GM12878 (cell line): ENCODE measurements around the gene UAP1. TPM values are rescaled to one million over a fixed set of nuclear protein-coding genes. Genes with fewer than 3 reads are reported as not detected.
"Not testable (repeated sequence)": the region's sequence is repeated elsewhere in the genome, so short reads cannot be mapped to it uniquely, and the experiment has no call there.

Experiments used
- ATAC-seq: fragments of 200-7000 bp; cut with Tn5 transposase; 3 replicates; pipeline ENCODE4 v1.9.1; 2020; ENCODE audit warnings: mild to moderate bottlenecking, moderate library complexity
- BruUV-seq: library from RNA; stranded (reverse); fragments of 400-500 nt; replicated peaks from 2 replicates; lab custom pipeline; 2021; lab: Mats Ljungman, UMichigan
- CTCF ChIA-PET: fragments of 300-600 bp; sonication (Branson Sonifier 250); formaldehyde crosslinking; extraction: SDS; loops from one replicate; lab custom pipeline; 2021; ENCODE audit warnings: inconsistent platforms; lab: Yijun Ruan, JAX
- POLR2A ChIA-PET: fragments of 350-600 bp; formaldehyde crosslinking; extraction: SDS; loops from one replicate; lab custom pipeline; 2021; ENCODE audit warnings: inconsistent platforms; lab: Charles Lee
- RAD21 ChIA-PET: fragments of 300-600 bp; sonication (Branson Sonifier 250); formaldehyde crosslinking; loops from one replicate; lab custom pipeline; 2023; ENCODE audit warnings: antibody characterized with exemption; ENCODE audit not compliant: unreplicated experiment; lab: Charles Lee
- SMC1A ChIA-PET: fragments of 300-600 bp; sonication (Branson Sonifier 250); formaldehyde crosslinking; loops from one replicate; lab custom pipeline; 2023; ENCODE audit not compliant: unreplicated experiment, uncharacterized antibody; lab: Charles Lee
- DNase-seq: peaks from one replicate; pipeline ENCODE4 v3.0.0-alpha.2; 2011; ENCODE audit warnings: low read depth, low spot score
- FAIRE-seq: peaks from 3 replicates; lab custom pipeline; 2011; peaks lifted over from hg19 to GRCh38; lab: Jason Lieb, UNC
- H2AFZ ChIP-seq: 2 replicates; pipeline ENCODE4 v1.6.0; 2011; ENCODE audit warnings: low read depth, low read length, control low read depth; ENCODE audit not compliant: control insufficient read depth
- H3K27ac ChIP-seq: 2 replicates; pipeline ENCODE4 v1.5.1; 2011; ENCODE audit warnings: control low read depth; ENCODE audit not compliant: control insufficient read depth, insufficient read depth
- H3K27me3 ChIP-seq, 2 experiments: replicated peaks in 1 of 2; 2 replicates each; pipeline versions ENCODE4 v1.6.0 to v1.6.1; 2011; ENCODE audit warnings: low read length in 1 of 2; ENCODE audit not compliant: control insufficient read depth in 2 of 2, insufficient read depth in 2 of 2
- H3K36me3 ChIP-seq, 2 experiments: 2 replicates each; pipeline ENCODE4 v1.5.1; 2011; ENCODE audit warnings: low read length in 1 of 2; ENCODE audit not compliant: control insufficient read depth in 2 of 2, insufficient read depth in 2 of 2
- H3K4me1 ChIP-seq: 2 replicates; pipeline ENCODE4 v1.6.1; 2011; ENCODE audit warnings: mild to moderate bottlenecking, low read length, moderate library complexity, mixed read lengths; ENCODE audit not compliant: control insufficient read depth, insufficient read depth
- H3K4me2 ChIP-seq: 2 replicates; pipeline ENCODE4 v1.6.0; 2011; ENCODE audit warnings: control low read depth; ENCODE audit not compliant: control insufficient read depth, insufficient read depth
- H3K4me3 ChIP-seq: fragments of 200-600 bp; sonication (generic); 2 replicates; pipeline ENCODE4 v1.5.1; 2016
- H3K79me2 ChIP-seq: 2 replicates; pipeline ENCODE4 v1.6.0; 2011; ENCODE audit warnings: low read length; ENCODE audit not compliant: control insufficient read depth, insufficient read depth
- H3K9ac ChIP-seq: 2 replicates; pipeline ENCODE4 v1.8.0; 2011; ENCODE audit warnings: low read length, control low read depth, mixed read lengths; ENCODE audit not compliant: control insufficient read depth, insufficient read depth
- H3K9me3 ChIP-seq: replicated peaks from 3 replicates; pipeline ENCODE4 v1.5.1; 2011; ENCODE audit warnings: mild to moderate bottlenecking, low read length; ENCODE audit not compliant: control insufficient read depth, insufficient read depth
- H4K20me1 ChIP-seq: 2 replicates; pipeline ENCODE4 v1.6.0; 2011; ENCODE audit not compliant: control insufficient read depth, insufficient read depth
- ASH2L ChIP-seq: fragments of 300-600, 200-600 bp; sonication (generic); IDR thresholded peaks from 2 replicates; pipeline ENCODE4 v1.6.1; 2017; ENCODE audit warnings: low read depth, mild to moderate bottlenecking, borderline replicate concordance
- MEF2B ChIP-seq: fragments of 450-650 bp; IDR thresholded peaks from 2 replicates; pipeline ENCODE4 v1.6.1; 2018; ENCODE audit warnings: mild to moderate bottlenecking, moderate library complexity; ENCODE audit not compliant: partially characterized antibody, poor library complexity, severe bottlenecking
- WGBS: methylation state at CpG from one replicate; pipeline ENCODE4 v1.1.6; 2016; ENCODE audit warnings: low lambda C conversion rate; ENCODE audit not compliant: insufficient replicate concordance, insufficient coverage; ENCODE audit errors: missing lambda C conversion rate; 5-methylcytosine and 5-hydroxymethylcytosine counted together
- in situ Hi-C: fragments of 300-500 bp; cut with MboI; formaldehyde crosslinking; loops from 9 replicates; pipeline ENCODE4 v1.14.3; 2018; ENCODE audit warnings: mixed read lengths
- intact Hi-C: fragments of 100-400 bp; cut with micrococcal nuclease; formaldehyde crosslinking; loops from one replicate; pipeline ENCODE4 v1.14.2; 2022; ENCODE audit not compliant: unreplicated experiment
- polyA plus RNA-seq, 11 experiments: library from polyadenylated mRNA; depleted of rRNA in 4 of 11; unstranded in 6 of 11; stranded (reverse) in 5 of 11; fragments of >200 nt; fragmentation: Nextera tagmentation in 4 of 11; fragmentation: Illumina TruSeq in 1 of 11; extraction: Ambion mirVana in 4 of 11; extraction: Trizol in 1 of 11; gene quantifications; 1 replicate in 1 of 11; 2 replicates in 10 of 11; pipeline versions ENCODE4 v1.2.1 to v1.2.3, GENCODE V29; 2011 to 2016; ENCODE audit warnings: inconsistent platforms in 2 of 11, missing spikeins in 2 of 11, low read depth in 1 of 11
- total RNA-seq, 4 experiments: library from RNA; depleted of rRNA in 3 of 4; stranded (reverse); fragments of >200 nt in 3 of 4; fragmentation: Illumina TruSeq in 1 of 4; extraction: Trizol in 1 of 4; gene quantifications; 2 replicates each; pipeline versions ENCODE4 v1.2.1 to v1.2.3, GENCODE V29; 2013 to 2021
- TF ChIP-seq, protein P1 (sequence below): fragments of 450-650 bp; IDR thresholded peaks from 2 replicates; pipeline ENCODE4 v1.6.1; 2016; ENCODE audit warnings: mild to moderate bottlenecking
- TF ChIP-seq, protein P2 (sequence below): IDR thresholded peaks from 2 replicates; pipeline ENCODE4 v1.6.1; 2012; ENCODE audit warnings: low read depth, low read length, improper control_type of control experiment

Gene UAP1
- total and polyA plus RNA-seq, 10 of the 15 experiments (the other 5 are each of a cell fraction or from before 2014, with no cell fraction given) = 19.2 to 43.0 (median 30.7) TPM

DNA sequence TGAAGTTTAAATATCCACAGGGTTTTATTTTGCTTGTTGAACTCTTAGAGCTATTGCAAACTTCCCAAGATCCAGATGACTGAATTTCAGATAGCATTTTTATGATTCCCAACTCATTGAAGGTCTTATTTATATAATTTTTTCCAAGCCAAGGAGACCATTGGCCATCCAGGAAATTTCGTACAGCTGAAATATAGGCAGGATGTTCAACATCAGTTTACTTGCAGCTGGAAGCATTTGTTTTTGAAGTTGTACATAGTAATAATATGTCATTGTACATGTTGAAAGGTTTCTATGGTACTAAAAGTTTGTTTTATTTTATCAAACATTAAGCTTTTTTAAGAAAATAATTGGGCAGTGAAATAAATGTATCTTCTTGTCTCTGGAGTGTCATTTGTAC is 37.9 kb downstream of the UAP1 start (continued):
- TF ChIP-seq, protein P1, sequence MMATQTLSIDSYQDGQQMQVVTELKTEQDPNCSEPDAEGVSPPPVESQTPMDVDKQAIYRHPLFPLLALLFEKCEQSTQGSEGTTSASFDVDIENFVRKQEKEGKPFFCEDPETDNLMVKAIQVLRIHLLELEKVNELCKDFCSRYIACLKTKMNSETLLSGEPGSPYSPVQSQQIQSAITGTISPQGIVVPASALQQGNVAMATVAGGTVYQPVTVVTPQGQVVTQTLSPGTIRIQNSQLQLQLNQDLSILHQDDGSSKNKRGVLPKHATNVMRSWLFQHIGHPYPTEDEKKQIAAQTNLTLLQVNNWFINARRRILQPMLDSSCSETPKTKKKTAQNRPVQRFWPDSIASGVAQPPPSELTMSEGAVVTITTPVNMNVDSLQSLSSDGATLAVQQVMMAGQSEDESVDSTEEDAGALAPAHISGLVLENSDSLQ = no peak
- TF ChIP-seq MEF2B (no peak), ASH2L (no peak)
- TF ChIP-seq, protein P2, sequence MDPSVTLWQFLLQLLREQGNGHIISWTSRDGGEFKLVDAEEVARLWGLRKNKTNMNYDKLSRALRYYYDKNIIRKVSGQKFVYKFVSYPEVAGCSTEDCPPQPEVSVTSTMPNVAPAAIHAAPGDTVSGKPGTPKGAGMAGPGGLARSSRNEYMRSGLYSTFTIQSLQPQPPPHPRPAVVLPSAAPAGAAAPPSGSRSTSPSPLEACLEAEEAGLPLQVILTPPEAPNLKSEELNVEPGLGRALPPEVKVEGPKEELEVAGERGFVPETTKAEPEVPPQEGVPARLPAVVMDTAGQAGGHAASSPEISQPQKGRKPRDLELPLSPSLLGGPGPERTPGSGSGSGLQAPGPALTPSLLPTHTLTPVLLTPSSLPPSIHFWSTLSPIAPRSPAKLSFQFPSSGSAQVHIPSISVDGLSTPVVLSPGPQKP = no peak

DNA sequence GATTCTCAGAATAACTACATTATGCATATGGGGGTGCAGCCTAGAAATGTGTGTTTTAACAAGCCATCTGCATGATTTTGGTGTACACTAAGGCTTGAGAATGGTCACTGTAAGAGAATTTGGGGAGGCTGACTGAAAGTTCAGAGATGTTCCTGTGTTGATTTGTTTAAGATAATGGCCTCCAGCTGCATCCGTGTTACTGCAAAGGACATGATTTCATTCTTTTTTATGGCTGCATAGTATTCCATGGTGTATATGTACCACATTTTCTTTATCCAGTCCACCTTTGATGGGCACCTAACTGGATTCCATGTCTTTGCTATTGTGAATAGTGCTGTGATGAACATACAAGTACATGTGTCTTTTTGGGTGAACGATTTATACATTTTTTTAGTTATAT is 41.6 kb downstream of the UAP1 start:
- POLR2A ChIA-PET, FAIRE-seq, ATAC-seq, H4K20me1 ChIP-seq, H3K36me3 ChIP-seq, H3K79me2 ChIP-seq, in situ Hi-C loops, H3K4me1 ChIP-seq, BruUV-seq, H3K27ac ChIP-seq, H3K4me2 ChIP-seq, H3K9me3 ChIP-seq, H3K4me3 ChIP-seq, RAD21 ChIA-PET, intact Hi-C loops, H2AFZ ChIP-seq, DNase-seq, H3K27me3 ChIP-seq, H3K9ac ChIP-seq: not testable (repeated sequence)
- SMC1A ChIA-PET = interaction anchor here (4.0 kb wide), 1 partner anchor 11 kb away, joined by 24 read pairs; no protein-coding TSS in a partner anchor
- CTCF ChIA-PET = interaction anchor here (1.0 to 2.3 kb wide), 3 partner anchors 8 to 76 kb away, joined by 3 to 15 read pairs (median 4); no protein-coding TSS in a partner anchor
- 100% methylated on average over 2 of the region's 2 CpGs for WGBS
